ENCODE measurements around the gene E2F2.

E2F2 gene

GRCh38 chr1:23559136-23559984 lies 28.3 kb upstream of the E2F2 start, which contains the start of gene ID3:
TSS of gene ID3 (minus strand) at chr1:23559501. CDS start at chr1:23559426, 75 bp downstream.
- Histone ChIP-seq H3K4me3 (ENCODE audit: low read depth, low read length) (peak within 1 kb of the TSS; percentile 68), H3K27ac (ENCODE audit: extremely low read depth, low read depth, low read length) (peak within 1 kb of the TSS; percentile 97), H3K9me3 (ENCODE audit: control insufficient read depth, insufficient read depth, low read depth, low read length) (no peaks in the 10 kb centered on the region), H3K4me1 (ENCODE audit: control insufficient read depth, insufficient read depth, low read length) (peaks cover 37% of the 10 kb centered on the region), H3K36me3 (ENCODE audit: control insufficient read depth in 2 of 2, insufficient read depth in 1 of 2, low read length in 2 of 2) (peaks cover 0 to 27% of the 10 kb centered on the region in 2 experiments; a peak in 1 of 3 replicates)
- CTCF ChIA-PET: interaction anchor here (0.7 to 3.6 kb wide), 12 partner anchors 10 to 132 kb away, joined by 3 to 36 read pairs (median 4); partner anchors contain the start of gene RPL11
- POLR2A ChIA-PET: interaction anchor here (0.5 to 7.0 kb wide), 33 partner anchors 8 to 223 kb away, joined by 3 to 60 read pairs (median 6); partner anchors contain the start of genes E2F2, HNRNPR, PITHD1 and RPL11
- TF ChIP-seq SP7 (tag by site-specific recombination; IDR thresholded peaks at IDR 0.05) (peak; percentile 50; the same call in 1 of the 2 replicates), ZNF426 (tag by site-specific recombination; IDR thresholded peaks at IDR 0.05) (no peak), SCRT1 (tag by site-specific recombination; IDR thresholded peaks at IDR 0.05; ENCODE audit: borderline replicate concordance) (no peak), ZNF658 (tag by site-specific recombination; IDR thresholded peaks at IDR 0.05) (no peak), PATZ1 (tag by site-specific recombination; IDR thresholded peaks at IDR 0.05) (peak; percentile 54), TRIM28 (IDR thresholded peaks at IDR 0.05; ENCODE audit: borderline replicate concordance, low read length) (peak; percentile 65; the same call in 1 of the 2 replicates), ZBTB17 (tag by site-specific recombination; IDR thresholded peaks at IDR 0.05) (peak; percentile 25; the same call in 1 of the 2 replicates), KLF8 (tag by site-specific recombination; IDR thresholded peaks at IDR 0.05) (peak; percentile 77), ZNF16 (tag by site-specific recombination; IDR thresholded peaks at IDR 0.05; ENCODE audit: low read depth) (no peak), ZNF354C (tag by site-specific recombination; IDR thresholded peaks at IDR 0.05; ENCODE audit: borderline replicate concordance, low read depth) (no peak), ZFHX2 (tag by site-specific recombination; conservative IDR thresholded peaks at IDR 0.05) (peak; percentile 42; the same call in 1 of the 2 replicates), ZNF138 (tag by site-specific recombination; IDR thresholded peaks at IDR 0.05; ENCODE audit: borderline replicate concordance) (no peak), KLF16 (tag by site-specific recombination; IDR thresholded peaks at IDR 0.05) (peak; percentile 27; the same call in 1 of the 2 replicates), YY1 (tag by site-specific recombination; IDR thresholded peaks at IDR 0.05) (0 out of 2 replicates have a peak, but pooled peaks have one; percentile 25), HIC1 (tag by site-specific recombination; IDR thresholded peaks at IDR 0.05) (peak; percentile 56; the same call in 1 of the 2 replicates), ZNF623 (tag by site-specific recombination; IDR thresholded peaks at IDR 0.05) (no peak), ZNF561 (tag by site-specific recombination; IDR thresholded peaks at IDR 0.05; ENCODE audit: borderline replicate concordance) (0 out of 2 replicates have a peak, but pooled peaks have one; percentile 35), PRDM4 (tag by site-specific recombination; IDR thresholded peaks at IDR 0.05) (no peak), ZNF692 (tag by site-specific recombination; IDR thresholded peaks at IDR 0.05) (peak; percentile 26; the same call in 1 of the 2 replicates), ZBTB48 (tag by site-specific recombination; IDR thresholded peaks at IDR 0.05) (0 out of 2 replicates have a peak, but pooled peaks have one; percentile 30), ZNF394 (tag by site-specific recombination; IDR thresholded peaks at IDR 0.05; ENCODE audit: borderline replicate concordance) (peak; percentile 92), ZFP37 (tag by site-specific recombination; IDR thresholded peaks at IDR 0.05) (peak; percentile 80; the same call in 1 of the 2 replicates), ZSCAN16 (tag by site-specific recombination; IDR thresholded peaks at IDR 0.05) (no peak), ZNF366 (tag by site-specific recombination; conservative IDR thresholded peaks at IDR 0.05) (peak; percentile 21; the same call in 1 of the 2 replicates), ZNF416 (tag by site-specific recombination; IDR thresholded peaks at IDR 0.05) (no peak), SP3 (tag by site-specific recombination; IDR thresholded peaks at IDR 0.05) (peak; percentile 82), ZXDB (tag by site-specific recombination; IDR thresholded peaks at IDR 0.05) (0 out of 2 replicates have a peak, but pooled peaks have one; percentile 30)
